Measurements from ENCODE around the gene EPS15.

The EPS15 gene

GRCh38 chr1:51373898-51374297 lies 145.2 kb downstream of the EPS15 start:
- DNase-seq (ENCODE audit: low read depth in 2 of 2): no peak

- no peak for DNase-seq (ENCODE audit: low read depth in 2 of 2)
These were observed 146.5 kb downstream of the EPS15 start for GRCh38 chr1:51372561-51372960.

- no peak for DNase-seq (ENCODE audit: low read depth in 2 of 2)
These were observed 149.9 kb downstream of the EPS15 start for GRCh38 chr1:51369171-51369570.

GRCh38 chr1:51365774-51366173 lies 153.3 kb downstream of the EPS15 start:
- no peak for DNase-seq (ENCODE audit: low read depth in 2 of 2)

- DNase-seq (ENCODE audit: low read depth in 2 of 2): no peak
These were observed 159.2 kb downstream of the EPS15 start for GRCh38 chr1:51359879-51360278.

GRCh38 chr1:51355382-51355781 lies 163.7 kb downstream of the EPS15 start:
- no peak for DNase-seq (ENCODE audit: low read depth in 2 of 2)

- no peak for DNase-seq (ENCODE audit: low read depth in 2 of 2)
These were observed 164.7 kb downstream of the EPS15 start for GRCh38 chr1:51354416-51354815.

- DNase-seq (ENCODE audit: low read depth in 2 of 2): no peak
These were observed 167.2 kb downstream of the EPS15 start for GRCh38 chr1:51351907-51352306.

GRCh38 chr1:51349862-51350261 lies 169.2 kb downstream of the EPS15 start:
- DNase-seq (ENCODE audit: low read depth in 2 of 2): no peak

GRCh38 chr1:51348147-51348527 lies 170.9 kb downstream of the EPS15 start:
- no peak for DNase-seq (ENCODE audit: low read depth in 2 of 2)

GRCh38 chr1:51347398-51348146 lies 171.5 kb downstream of the EPS15 start:
- DNase-seq (ENCODE audit: low read depth in 2 of 2): no peak

- no peak for DNase-seq (ENCODE audit: low read depth in 2 of 2)
These were observed 172.8 kb downstream of the EPS15 start for GRCh38 chr1:51346086-51346942.

- DNase-seq (ENCODE audit: low read depth in 2 of 2): no peak
These were observed 173.8 kb downstream of the EPS15 start for GRCh38 chr1:51345300-51345687.

GRCh38 chr1:51344602-51345299 lies 174.3 kb downstream of the EPS15 start:
- DNase-seq (ENCODE audit: low read depth in 2 of 2): no peak

- no peak for DNase-seq (ENCODE audit: low read depth in 2 of 2)
These were observed 174.8 kb downstream of the EPS15 start for GRCh38 chr1:51344276-51344601.

- no peak for DNase-seq (ENCODE audit: low read depth in 2 of 2)
These were observed 175.4 kb downstream of the EPS15 start for GRCh38 chr1:51343624-51344023.

- no peak for DNase-seq (ENCODE audit: low read depth in 2 of 2)
These were observed 176.4 kb downstream of the EPS15 start for GRCh38 chr1:51342591-51343206.

GRCh38 chr1:51341876-51342496 lies 177.1 kb downstream of the EPS15 start:
- DNase-seq (ENCODE audit: low read depth in 2 of 2): no peak

GRCh38 chr1:51340380-51340779 lies 178.7 kb downstream of the EPS15 start:
- no peak for DNase-seq (ENCODE audit: low read depth in 2 of 2)

- DNase-seq (ENCODE audit: low read depth in 2 of 2): no peak
These were observed 182.4 kb downstream of the EPS15 start for GRCh38 chr1:51336711-51337110.

GRCh38 chr1:51336004-51336403 lies 183.1 kb downstream of the EPS15 start:
- no peak for DNase-seq (ENCODE audit: low read depth in 2 of 2)
